Lung (tissue), 12 donors: ENCODE measurements around the gene TSSK6. TPM values are rescaled to one million over a fixed set of nuclear protein-coding genes. Genes with fewer than 3 reads are reported as not detected.
A peak's percentile ranks its signal among the peaks of the same experiment; 100 is the strongest.

ENCODE experiments used
- ATAC-seq: fragments of 200-7000 bp; cut with Tn5 transposase; one replicate; pipeline ENCODE4 v1.9.1; 2020; ENCODE audit warnings: moderate number of reproducible peaks; ENCODE audit not compliant: insufficient read depth, low FRiP score
- DNase-seq, 3 donors: peaks; one replicate each; pipeline ENCODE4 v3.0.0-alpha.2; 2013 to 2017
- H3K27ac ChIP-seq, 2 donors: one replicate each; pipeline ENCODE4 v1.5.1; 2013; ENCODE audit warnings: mild to moderate bottlenecking in 2 of 2, moderate library complexity in 2 of 2, control low read depth in 1 of 2, inconsistent platforms in 1 of 2, low read depth in 1 of 2, low read length in 1 of 2
- H3K27me3 ChIP-seq, 3 donors: one replicate each; pipeline ENCODE4 v1.5.1; 2013; ENCODE audit warnings: low read length in 2 of 3; ENCODE audit not compliant: control insufficient read depth in 3 of 3, insufficient read depth in 3 of 3
- H3K36me3 ChIP-seq, 4 donors: one replicate each; pipeline ENCODE4 v1.5.1; 2013; ENCODE audit warnings: low read length in 4 of 4, mild to moderate bottlenecking in 1 of 4, moderate library complexity in 1 of 4; ENCODE audit not compliant: control insufficient read depth in 4 of 4, insufficient read depth in 4 of 4
- H3K4me1 ChIP-seq, 5 donors: one replicate each; pipeline ENCODE4 v1.5.1; 2013; ENCODE audit warnings: low read length in 5 of 5, mild to moderate bottlenecking in 2 of 5, moderate library complexity in 1 of 5; ENCODE audit not compliant: control insufficient read depth in 5 of 5, insufficient read depth in 5 of 5
- H3K4me3 ChIP-seq: one replicate; pipeline ENCODE4 v1.5.1; 2013; ENCODE audit warnings: mild to moderate bottlenecking, control low read depth, moderate library complexity
- H3K9ac ChIP-seq, 2 donors: one replicate each; pipeline ENCODE4 v1.5.1; 2013; ENCODE audit warnings: low read length in 2 of 2, control low read depth in 1 of 2; ENCODE audit not compliant: insufficient read depth in 1 of 2
- H3K9me3 ChIP-seq, 4 donors: one replicate each; pipeline ENCODE4 v1.5.1; 2013; ENCODE audit warnings: low read length in 3 of 4, mild to moderate bottlenecking in 1 of 4, moderate library complexity in 1 of 4; ENCODE audit not compliant: control insufficient read depth in 4 of 4, insufficient read depth in 3 of 4
- WGBS, 2 donors: extraction: QIAGEN DNeasy Blood & Tissue Kit; methylation state at CpG; one replicate each; pipeline ENCODE4 v1.1.7; 2013; 5-methylcytosine and 5-hydroxymethylcytosine counted together
- polyA plus RNA-seq, 2 donors: library from polyadenylated mRNA; stranded (reverse); fragments of 200-250 nt; gene quantifications; one replicate each; pipeline ENCODE4 v1.2.1, GENCODE V29; 2013
- total RNA-seq, 2 donors: library from RNA; depleted of rRNA in 1 of 2; stranded (reverse); fragments of >200 nt in 1 of 2; gene quantifications; one replicate each; pipeline ENCODE4 v1.2.1, GENCODE V29; 2014 to 2021
- TF ChIP-seq, protein P1 (sequence below): IDR thresholded peaks from 2 replicates; pipeline ENCODE4 v1.5.1; 2012; ENCODE audit warnings: mild to moderate bottlenecking; ENCODE audit errors: control extremely low read depth, extremely low read depth
- donor health status: control.
- donor health status: control.
- donor health status: Bipolar disorder and iron deficiency.
- donor health status: healthy.
- donor health status: DM: yes; HTN: yes; CAD: no.

Gene TSSK6
- total and polyA plus RNA-seq, 4 donors, result 0.89 to 3.1 (median 2.0) TPM

GRCh38 chr19:19470579-19470978 lies 44.8 kb downstream of the TSSK6 start:
- no peak for DNase-seq
- Histone ChIP-seq H3K36me3 (peaks cover 5 to 32% (median 18%) of the 10 kb centered on the region in 4 donors), H3K9ac (no peak overlapping the region), H3K27me3 (no peaks in the 10 kb centered on the region), H3K9me3 (peaks cover 0 to 21% (median 5%) of the 10 kb centered on the region in 4 donors), H3K4me3 (no peak overlapping the region), H3K27ac (no peak overlapping the region), H3K4me1 (peaks cover 0 to 7% (median 0%) of the 10 kb centered on the region in 5 donors)
- no peak for ATAC-seq
- TF ChIP-seq, protein P1, sequence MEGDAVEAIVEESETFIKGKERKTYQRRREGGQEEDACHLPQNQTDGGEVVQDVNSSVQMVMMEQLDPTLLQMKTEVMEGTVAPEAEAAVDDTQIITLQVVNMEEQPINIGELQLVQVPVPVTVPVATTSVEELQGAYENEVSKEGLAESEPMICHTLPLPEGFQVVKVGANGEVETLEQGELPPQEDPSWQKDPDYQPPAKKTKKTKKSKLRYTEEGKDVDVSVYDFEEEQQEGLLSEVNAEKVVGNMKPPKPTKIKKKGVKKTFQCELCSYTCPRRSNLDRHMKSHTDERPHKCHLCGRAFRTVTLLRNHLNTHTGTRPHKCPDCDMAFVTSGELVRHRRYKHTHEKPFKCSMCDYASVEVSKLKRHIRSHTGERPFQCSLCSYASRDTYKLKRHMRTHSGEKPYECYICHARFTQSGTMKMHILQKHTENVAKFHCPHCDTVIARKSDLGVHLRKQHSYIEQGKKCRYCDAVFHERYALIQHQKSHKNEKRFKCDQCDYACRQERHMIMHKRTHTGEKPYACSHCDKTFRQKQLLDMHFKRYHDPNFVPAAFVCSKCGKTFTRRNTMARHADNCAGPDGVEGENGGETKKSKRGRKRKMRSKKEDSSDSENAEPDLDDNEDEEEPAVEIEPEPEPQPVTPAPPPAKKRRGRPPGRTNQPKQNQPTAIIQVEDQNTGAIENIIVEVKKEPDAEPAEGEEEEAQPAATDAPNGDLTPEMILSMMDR, result no peak
- 38 to 76% methylated on average over 3 of the region's 3 CpGs for WGBS, 2 donors

GRCh38 chr19:19468424-19469050 lies 46.8 kb downstream of the TSSK6 start:
- no peak for ATAC-seq
- no peaks in the 10 kb centered on the region for H3K27me3 ChIP-seq

DNA sequence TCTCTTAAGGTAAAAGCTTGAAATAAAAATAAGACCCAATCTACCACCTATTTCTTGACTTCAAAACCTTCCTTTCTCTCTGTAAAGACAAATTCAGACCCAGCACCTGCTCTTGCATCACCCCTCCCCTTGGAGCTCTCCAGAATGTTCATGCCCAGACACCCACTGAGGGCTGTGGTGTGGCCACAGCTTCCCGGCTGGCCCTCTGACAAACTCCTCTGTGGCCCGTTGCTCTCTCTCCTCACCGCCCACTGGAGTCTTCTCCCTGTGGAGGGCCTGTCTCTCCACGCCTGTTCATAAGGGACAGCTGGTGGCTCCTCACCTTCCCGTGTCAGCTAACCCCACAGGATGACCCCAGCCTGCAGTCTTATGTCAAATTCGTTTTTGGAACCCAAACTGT lies 49.1 kb downstream of the TSSK6 start:
- Histone ChIP-seq H3K4me1 (peaks cover 17 to 39% (median 32%) of the 10 kb centered on the region in 5 donors), H3K36me3 (peaks cover 5 to 34% (median 18%) of the 10 kb centered on the region in 4 donors), H3K4me3 (no peak overlapping the region), H3K27ac (no peak overlapping the region), H3K9me3 (peaks cover 0 to 21% (median 6%) of the 10 kb centered on the region in 4 donors), H3K27me3 (no peaks in the 10 kb centered on the region), H3K9ac (no peak overlapping the region)
- ATAC-seq (no peak), DNase-seq (no peak)
- TF ChIP-seq, protein P1, result no peak
- 89 to 95% methylated on average over 6 of the region's 6 CpGs for WGBS, 2 donors

More at GRCh38 chr19:19468424-19469050, 46.8 kb downstream of the TSSK6 start:
- no peak overlapping the region for H3K9ac ChIP-seq
- peaks cover 0 to 21% (median 6%) of the 10 kb centered on the region in 4 donors for H3K9me3 ChIP-seq
- WGBS, 2 donors, result 97 to 99% methylated on average over 2 of the region's 2 CpGs
- peaks cover 3 to 16% (median 12%) of the 10 kb centered on the region in 5 donors for H3K4me1 ChIP-seq
- peaks cover 5 to 34% (median 18%) of the 10 kb centered on the region in 4 donors for H3K36me3 ChIP-seq
- peak in 1 of 3 donors; percentile 35 for DNase-seq
- no peak overlapping the region for H3K4me3 ChIP-seq
- no peak overlapping the region for H3K27ac ChIP-seq
- TF ChIP-seq, protein P1, result no peak
